ENCODE measurements around the gene C1orf185.

The C1orf185 gene

GRCh38 chr1:51101976-51102375 is at the start of gene C1orf185:
TSS of gene C1orf185 (plus strand) at chr1:51102228. CDS start at chr1:51102234, 6 bp downstream.
- DNase-seq (ENCODE audit: low read depth): no peak
- in situ Hi-C loops (cut with HindIII; ENCODE audit: low sequenced_read_pairs): no loop called here
- TF ChIP-seq CTCF (IDR thresholded peaks at IDR 0.05; ENCODE audit: low read depth, low read length, missing control alignments): no peak

GRCh38 chr1:51058858-51059257 is 43.2 kb upstream of the C1orf185 start:
- in situ Hi-C loops (cut with HindIII; ENCODE audit: low sequenced_read_pairs): no loop called here
- TF ChIP-seq CTCF (IDR thresholded peaks at IDR 0.05; ENCODE audit: low read depth, low read length, missing control alignments): peak; percentile 33

More at GRCh38 chr1:51101976-51102375, at the start of gene C1orf185:
- H3K4me3 ChIP-seq (ENCODE audit: low read depth, low read length): no peak within 1 kb of the TSS

GRCh38 chr1:51061231-51061918 is 40.7 kb upstream of the C1orf185 start:
- in situ Hi-C loops (cut with HindIII; ENCODE audit: low sequenced_read_pairs): no loop called here
- H3K4me3 ChIP-seq (ENCODE audit: low read depth, low read length): no peak overlapping the region
- no peak for DNase-seq (ENCODE audit: low read depth)
- TF ChIP-seq CTCF (IDR thresholded peaks at IDR 0.05; ENCODE audit: low read depth, low read length, missing control alignments): no peak

More at GRCh38 chr1:51058858-51059257, 43.2 kb upstream of the C1orf185 start:
- no peak for DNase-seq (ENCODE audit: low read depth)
- H3K4me3 ChIP-seq (ENCODE audit: low read depth, low read length): no peak overlapping the region

GRCh38 chr1:51063121-51063520 is 38.9 kb upstream of the C1orf185 start:
- in situ Hi-C loops (cut with HindIII; ENCODE audit: low sequenced_read_pairs): no loop called here
- no peak for TF ChIP-seq CTCF (IDR thresholded peaks at IDR 0.05; ENCODE audit: low read depth, low read length, missing control alignments)
- DNase-seq (ENCODE audit: low read depth): peak; percentile 92
- H3K4me3 ChIP-seq (ENCODE audit: low read depth, low read length): no peak overlapping the region

GRCh38 chr1:51070011-51070410 is 32.0 kb upstream of the C1orf185 start:
- no peak overlapping the region for H3K4me3 ChIP-seq (ENCODE audit: low read depth, low read length)
- no peak for DNase-seq (ENCODE audit: low read depth)
- no peak for TF ChIP-seq CTCF (IDR thresholded peaks at IDR 0.05; ENCODE audit: low read depth, low read length, missing control alignments)
- in situ Hi-C loops (cut with HindIII; ENCODE audit: low sequenced_read_pairs): no loop called here

- H3K4me3 ChIP-seq (ENCODE audit: low read depth, low read length): no peak overlapping the region
- no peak for DNase-seq (ENCODE audit: low read depth)
- no peak for TF ChIP-seq CTCF (IDR thresholded peaks at IDR 0.05; ENCODE audit: low read depth, low read length, missing control alignments)
- in situ Hi-C loops (cut with HindIII; ENCODE audit: low sequenced_read_pairs): no loop called here
Measured at GRCh38 chr1:51070640-51071039, 31.4 kb upstream of the C1orf185 start.

Measured in astrocyte of the cerebellum (primary cell).